Stimulated activated effector memory CD8-positive, alpha-beta T cell treated with anti-CD3 and anti-CD28 coated beads, Interleukin-12 subunit alpha, Interleukin-12 subunit beta, amount 100 ng/mL, for 72 hours (primary cell): Measurements from ENCODE around the gene TSKU.

Experiments
- ATAC-seq: fragments of 150-1000 bp; cut with Tn5 transposase; 2 replicates; pipeline ENCODE4 v1.10.0; 2021
- DNase-seq, 2 donors: peaks; one replicate each; pipeline ENCODE4 v3.0.0; 2021 to 2022; ENCODE audit warnings: low spot score in 2 of 2
- H3K27ac Mint-ChIP-seq: one replicate; pipeline ENCODE4 v1.8.0; 2022; ENCODE audit warnings: mild to moderate bottlenecking, mixed read lengths
- H3K36me3 Mint-ChIP-seq: one replicate; pipeline ENCODE4 v1.8.0; 2022; ENCODE audit warnings: mild to moderate bottlenecking, mixed read lengths
- H3K4me1 Mint-ChIP-seq: one replicate; pipeline ENCODE4 v1.8.0; 2022; ENCODE audit warnings: mixed read lengths
- H3K4me3 Mint-ChIP-seq: one replicate; pipeline ENCODE4 v1.8.0; 2022; ENCODE audit warnings: mild to moderate bottlenecking, mixed read lengths
- H3K9me3 Mint-ChIP-seq: one replicate; pipeline ENCODE4 v1.8.0; 2022; ENCODE audit warnings: mixed read lengths

TSKU gene

GRCh38 chr11:76772783-76773106, 10.4 kb upstream of the TSKU start:
- DNase-seq (no peak), ATAC-seq (no peak)
- Mint-ChIP-seq H3K27ac (no peak overlapping the region), H3K9me3 (peaks cover 13% of the 10 kb centered on the region), H3K4me1 (peaks cover 40% of the 10 kb centered on the region), H3K4me3 (no peak overlapping the region), H3K36me3 (no peaks in the 10 kb centered on the region)

GRCh38 chr11:76773921-76774361, 9.2 kb upstream of the TSKU start:
- no peak overlapping the region for H3K27ac Mint-ChIP-seq
- DNase-seq = no peak
- no peak overlapping the region for H3K4me3 Mint-ChIP-seq
- H3K36me3 Mint-ChIP-seq = no peaks in the 10 kb centered on the region
- H3K4me1 Mint-ChIP-seq = peaks cover 28% of the 10 kb centered on the region
- peaks cover 13% of the 10 kb centered on the region for H3K9me3 Mint-ChIP-seq
- ATAC-seq = no peak

- H3K4me1 Mint-ChIP-seq = peaks cover 12% of the 10 kb centered on the region
- DNase-seq = no peak
- H3K36me3 Mint-ChIP-seq = no peaks in the 10 kb centered on the region
- peaks cover 13% of the 10 kb centered on the region for H3K9me3 Mint-ChIP-seq
- ATAC-seq = no peak
- no peak overlapping the region for H3K4me3 Mint-ChIP-seq
- no peak overlapping the region for H3K27ac Mint-ChIP-seq
These were observed 6.7 kb upstream of the TSKU start for GRCh38 chr11:76776472-76776871.

- no peaks in the 10 kb centered on the region for H3K36me3 Mint-ChIP-seq
- peaks cover 12% of the 10 kb centered on the region for H3K4me1 Mint-ChIP-seq
- no peak for ATAC-seq
- H3K4me3 Mint-ChIP-seq = no peak overlapping the region
- H3K27ac Mint-ChIP-seq = no peak overlapping the region
- no peak for DNase-seq
- H3K9me3 Mint-ChIP-seq = peaks cover 13% of the 10 kb centered on the region
These were observed 5.9 kb upstream of the TSKU start for GRCh38 chr11:76777305-76777704.

GRCh38 chr11:76777876-76778275, 5.3 kb upstream of the TSKU start:
- H3K9me3 Mint-ChIP-seq = peaks cover 13% of the 10 kb centered on the region
- H3K27ac Mint-ChIP-seq = no peak overlapping the region
- peaks cover 18% of the 10 kb centered on the region for H3K4me1 Mint-ChIP-seq
- H3K4me3 Mint-ChIP-seq = no peak overlapping the region
- DNase-seq = no peak
- peaks cover 5% of the 10 kb centered on the region for H3K36me3 Mint-ChIP-seq
- ATAC-seq = no peak

GRCh38 chr11:76778874-76779273, 4.3 kb upstream of the TSKU start:
- H3K9me3 Mint-ChIP-seq = peaks cover 13% of the 10 kb centered on the region
- H3K4me1 Mint-ChIP-seq = peaks cover 20% of the 10 kb centered on the region
- peaks cover 6% of the 10 kb centered on the region for H3K36me3 Mint-ChIP-seq
- ATAC-seq (no peak), DNase-seq (no peak)
- no peak overlapping the region for H3K4me3 Mint-ChIP-seq
- no peak overlapping the region for H3K27ac Mint-ChIP-seq

- peaks cover 32% of the 10 kb centered on the region for H3K4me1 Mint-ChIP-seq
- DNase-seq = no peak
- ATAC-seq = no peak
- H3K36me3 Mint-ChIP-seq = peaks cover 6% of the 10 kb centered on the region
- no peak overlapping the region for H3K4me3 Mint-ChIP-seq
- H3K27ac Mint-ChIP-seq = no peak overlapping the region
- H3K9me3 Mint-ChIP-seq = peaks cover 13% of the 10 kb centered on the region
These were observed 1.9 kb upstream of the TSKU start for GRCh38 chr11:76781046-76781801.

- DNase-seq (no peak), ATAC-seq (no peak)
- peak overlapping the region; percentile 69 for H3K4me3 Mint-ChIP-seq
- H3K36me3 Mint-ChIP-seq = peaks cover 6% of the 10 kb centered on the region
- peaks cover 34% of the 10 kb centered on the region for H3K4me1 Mint-ChIP-seq
- H3K27ac Mint-ChIP-seq = peak overlapping the region; percentile 35
- H3K9me3 Mint-ChIP-seq = peaks cover 7% of the 10 kb centered on the region
These were observed 1.2 kb upstream of the TSKU start for GRCh38 chr11:76781807-76782530.

GRCh38 chr11:76782531-76783293, 444 bp upstream of the TSKU start:
- Mint-ChIP-seq H3K9me3 (no peaks in the 10 kb centered on the region), H3K4me3 (peak overlapping the region; percentile 69), H3K4me1 (peaks cover 37% of the 10 kb centered on the region), H3K36me3 (peaks cover 6% of the 10 kb centered on the region), H3K27ac (peak overlapping the region; percentile 35)
- peak; percentile 86 for ATAC-seq
- peak in 1 of 2 donors; percentile 42 for DNase-seq

- peaks cover 37% of the 10 kb centered on the region for H3K4me1 Mint-ChIP-seq
These were observed 999 bp downstream of the TSKU start for GRCh38 chr11:76783896-76784813.

GRCh38 chr11:76785513-76785912, 2.4 kb downstream of the TSKU start:
- Mint-ChIP-seq H3K4me3 (peak overlapping the region; percentile 69), H3K9me3 (no peaks in the 10 kb centered on the region), H3K4me1 (peaks cover 37% of the 10 kb centered on the region), H3K36me3 (peaks cover 6% of the 10 kb centered on the region), H3K27ac (no peak overlapping the region)
- ATAC-seq (no peak), DNase-seq (no peak)

More at GRCh38 chr11:76783896-76784813, 999 bp downstream of the TSKU start:
- peaks cover 6% of the 10 kb centered on the region for H3K36me3 Mint-ChIP-seq
- H3K4me3 Mint-ChIP-seq = peak overlapping the region; percentile 69
- H3K27ac Mint-ChIP-seq = no peak overlapping the region
- H3K9me3 Mint-ChIP-seq = no peaks in the 10 kb centered on the region
- DNase-seq (no peak), ATAC-seq (no peak)

GRCh38 chr11:76786016-76786415, 2.9 kb downstream of the TSKU start:
- H3K4me3 Mint-ChIP-seq = no peak overlapping the region
- DNase-seq = no peak
- H3K27ac Mint-ChIP-seq = no peak overlapping the region
- no peaks in the 10 kb centered on the region for H3K9me3 Mint-ChIP-seq
- ATAC-seq = no peak
- peaks cover 6% of the 10 kb centered on the region for H3K36me3 Mint-ChIP-seq
- H3K4me1 Mint-ChIP-seq = peaks cover 34% of the 10 kb centered on the region

- Mint-ChIP-seq H3K4me3 (no peak overlapping the region), H3K4me1 (peaks cover 31% of the 10 kb centered on the region), H3K36me3 (peaks cover 6% of the 10 kb centered on the region), H3K9me3 (no peaks in the 10 kb centered on the region), H3K27ac (no peak overlapping the region)
- DNase-seq (no peak), ATAC-seq (no peak)
These were observed 3.4 kb downstream of the TSKU start for GRCh38 chr11:76786441-76787014.

- ATAC-seq (no peak), DNase-seq (no peak)
- peaks cover 32% of the 10 kb centered on the region for H3K4me1 Mint-ChIP-seq
- peaks cover 6% of the 10 kb centered on the region for H3K36me3 Mint-ChIP-seq
- H3K27ac Mint-ChIP-seq = no peak overlapping the region
- H3K9me3 Mint-ChIP-seq = no peaks in the 10 kb centered on the region
- H3K4me3 Mint-ChIP-seq = no peak overlapping the region
These were observed 4.1 kb downstream of the TSKU start for GRCh38 chr11:76787271-76787670.
